GM18867 (cell line): Measurements from ENCODE around the gene CORO1A.
A peak's percentile ranks its signal among the peaks of the same experiment; 100 is the strongest.
"Not testable (repeated sequence)": the region's sequence is repeated elsewhere in the genome, so short reads cannot be mapped to it uniquely, and the experiment has no call there.

Source experiments
- ATAC-seq: cut with Tn5 transposase; IDR thresholded peaks from one replicate; pipeline ENCODE4 v1.9.1; 2021; ENCODE audit warnings: mild to moderate bottlenecking, moderate library complexity; ENCODE audit not compliant: unreplicated experiment

The CORO1A gene

GRCh38 chr16:30169416-30169815, 14.0 kb upstream of the CORO1A start:
- ATAC-seq, result not testable (repeated sequence)

GRCh38 chr16:30170145-30170544, 13.3 kb upstream of the CORO1A start:
- not testable (repeated sequence) for ATAC-seq

GRCh38 chr16:30173054-30173453, 10.3 kb upstream of the CORO1A start:
- ATAC-seq, result no peak

GRCh38 chr16:30176876-30177275, 6.5 kb upstream of the CORO1A start:
- ATAC-seq, result not testable (repeated sequence)

- ATAC-seq, result no peak
Observed at GRCh38 chr16:30179195-30179594, 4.2 kb upstream of the CORO1A start.

GRCh38 chr16:30179931-30180330, 3.5 kb upstream of the CORO1A start:
- ATAC-seq, result no peak

GRCh38 chr16:30180741-30181140, 2.7 kb upstream of the CORO1A start:
- no peak for ATAC-seq

GRCh38 chr16:30184096-30184890, 891 bp downstream of the CORO1A start:
- peak; percentile 38 for ATAC-seq

GRCh38 chr16:30184891-30185682, 1.7 kb downstream of the CORO1A start:
- ATAC-seq, result no peak

GRCh38 chr16:30185683-30186421, 2.5 kb downstream of the CORO1A start:
- peak; percentile 35 for ATAC-seq

GRCh38 chr16:30186444-30186781, 3.0 kb downstream of the CORO1A start:
- ATAC-seq, result no peak

GRCh38 chr16:30186782-30187555, 3.6 kb downstream of the CORO1A start:
- no peak for ATAC-seq

GRCh38 chr16:30187556-30187865, 4.1 kb downstream of the CORO1A start:
- no peak for ATAC-seq

- no peak for ATAC-seq
Observed at GRCh38 chr16:30187971-30188561, 4.7 kb downstream of the CORO1A start.

GRCh38 chr16:30191158-30191557, 7.8 kb downstream of the CORO1A start:
- not testable (repeated sequence) for ATAC-seq

- peak; percentile 14 for ATAC-seq
Observed at GRCh38 chr16:30193098-30193497, 9.7 kb downstream of the CORO1A start.

GRCh38 chr16:30193615-30194014, 10.2 kb downstream of the CORO1A start, which contains the start of the genes BOLA2B and SLX1A:
TSS of gene BOLA2B (minus strand) at chr16:30193666. CDS start at chr16:30193595, 71 bp downstream.
TSS of gene SLX1A (plus strand) at chr16:30193875. CDS start at chr16:30194085, 210 bp downstream.
- peak; percentile 85 for ATAC-seq

- peak; percentile 57 for ATAC-seq
Observed at GRCh38 chr16:30194172-30194925, 10.9 kb downstream of the CORO1A start.

GRCh38 chr16:30197001-30197400, 13.6 kb downstream of the CORO1A start:
- ATAC-seq, result not testable (repeated sequence)
